NCI-H2171 treated with DMSO at 0.1 percent for 48 hours (cell line): Measurements from ENCODE around the gene MT1B.
"Not testable (repeated sequence)": the region's sequence is repeated elsewhere in the genome, so short reads cannot be mapped to it uniquely, and the experiment has no call there.

Source experiments
- DNase-seq: peaks from one replicate; lab custom pipeline; 2025; lab: John Stamatoyannopoulos, UW

Gene MT1B

GRCh38 chr16:56667581-56668571 is 16.2 kb downstream of the MT1B start, which contains the start of gene MT1G:
Gene MT1G, minus strand, starts transcription at chr16:56668065. Its CDS starts 72 bp downstream, at chr16:56667993.
- DNase-seq, result no peak

DNA sequence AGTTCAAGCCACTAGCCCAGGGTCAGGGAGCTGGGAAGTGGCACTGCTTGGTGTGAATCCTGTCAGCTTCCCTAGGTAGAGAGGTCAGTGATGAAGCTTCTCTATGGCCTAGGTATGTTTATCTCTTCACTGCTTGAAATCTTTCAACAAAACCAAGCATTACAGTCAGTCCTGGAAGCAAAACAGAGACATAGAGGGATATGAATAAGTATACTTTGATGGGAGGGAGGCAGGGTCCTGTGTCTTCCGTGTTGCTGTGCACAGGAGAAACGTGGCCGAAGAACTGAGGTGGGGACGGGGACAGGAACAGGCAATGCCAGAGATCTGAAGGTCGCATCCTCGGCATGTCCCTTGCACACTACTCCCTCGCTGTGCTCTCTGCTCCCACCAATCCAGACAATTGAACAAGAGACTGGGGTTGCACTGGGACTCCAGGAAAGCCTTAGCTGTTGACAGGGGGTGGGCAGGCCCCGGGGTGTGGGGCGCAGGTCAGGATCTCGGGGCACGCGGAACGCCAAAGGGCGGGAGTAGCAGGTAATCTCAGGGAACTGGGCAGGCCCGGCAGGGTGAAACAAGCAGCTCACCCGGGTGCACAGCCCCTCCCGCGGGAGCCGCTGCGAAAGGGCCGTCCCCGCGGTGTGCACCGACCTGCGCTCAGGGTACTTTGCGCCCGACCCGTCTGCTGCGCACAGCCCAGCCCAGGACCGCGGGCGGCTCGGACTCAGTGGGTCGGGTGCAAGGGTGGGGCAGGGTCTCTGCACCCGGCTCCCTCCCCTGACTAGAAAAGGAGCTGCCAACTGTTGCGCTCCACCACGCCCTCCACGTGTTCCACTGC is 17.5 kb downstream of the MT1B start, which contains the start of gene MT1H:
Gene MT1H (plus strand): TSS at position 810 of the 835 bp plus-strand sequence. CDS start 71 bp downstream, outside the sequence.
- no peak for DNase-seq

- DNase-seq, result no peak
Observed at GRCh38 chr16:56669840-56670619, 18.3 kb downstream of the MT1B start.

- no peak for DNase-seq
Observed at GRCh38 chr16:56670620-56670934, 18.9 kb downstream of the MT1B start.

DNA sequence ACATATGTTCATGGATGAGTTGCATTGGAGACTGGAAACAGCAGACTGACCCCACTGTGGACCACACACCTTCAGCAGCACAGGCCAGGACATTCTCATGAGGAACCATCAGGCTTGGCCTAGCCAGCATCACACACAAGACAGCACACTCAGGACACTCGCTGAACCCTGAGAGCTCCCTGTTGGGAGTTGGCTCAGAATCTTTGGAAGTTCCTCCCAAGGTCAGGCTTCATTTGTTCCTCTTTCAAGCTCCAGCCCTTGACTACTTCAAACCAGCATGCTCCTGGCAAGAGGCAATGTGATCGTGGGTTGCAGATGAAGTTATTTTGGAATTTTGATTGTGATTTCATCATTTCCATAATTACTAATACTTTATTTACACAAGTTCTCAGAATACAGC is 20.0 kb downstream of the MT1B start:
- not testable (repeated sequence) for DNase-seq

DNA sequence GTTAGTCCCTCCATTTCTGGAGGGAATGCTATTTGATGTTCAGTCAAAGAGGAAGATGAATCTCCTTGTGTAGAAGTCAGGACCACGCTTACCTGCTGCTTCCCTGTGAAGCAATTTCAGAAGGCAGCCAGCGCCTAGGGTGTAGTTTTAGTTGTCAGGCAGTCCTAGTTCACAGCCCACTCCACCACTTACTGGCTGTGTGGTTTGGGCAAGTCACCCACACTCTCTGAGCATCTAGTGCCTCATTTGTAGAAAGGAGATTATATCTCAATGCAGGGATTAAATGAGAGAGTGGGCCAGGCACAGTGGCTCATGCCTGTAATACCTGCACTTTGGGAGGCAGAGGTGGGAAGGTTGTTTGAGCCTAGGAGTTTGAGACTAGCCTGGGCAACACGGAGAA is 20.5 kb downstream of the MT1B start:
- DNase-seq, result not testable (repeated sequence)

GRCh38 chr16:56672761-56673536 is 21.3 kb downstream of the MT1B start:
- DNase-seq, result no peak

DNA sequence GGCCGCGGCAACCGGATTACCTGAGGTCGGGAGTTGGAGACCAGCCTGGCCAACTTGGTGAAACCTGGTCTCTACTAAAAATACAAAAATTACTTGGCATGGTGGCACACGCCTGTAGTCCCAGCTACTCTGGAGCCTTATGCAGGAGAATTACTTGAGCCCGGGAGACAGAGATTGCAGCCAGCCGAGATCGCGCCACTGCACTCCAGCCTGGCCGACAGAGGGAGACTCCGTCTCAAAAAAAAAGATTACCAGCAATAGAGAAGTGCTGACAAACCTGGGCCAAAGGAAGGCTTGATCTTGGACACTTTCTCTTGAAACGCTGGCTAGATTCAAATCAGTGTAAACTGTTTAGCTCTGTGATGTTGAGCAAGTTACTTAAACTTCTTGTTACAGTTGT is 22.2 kb downstream of the MT1B start:
- DNase-seq, result no peak

GRCh38 chr16:56674570-56674969 is 22.9 kb downstream of the MT1B start:
- not testable (repeated sequence) for DNase-seq

DNA sequence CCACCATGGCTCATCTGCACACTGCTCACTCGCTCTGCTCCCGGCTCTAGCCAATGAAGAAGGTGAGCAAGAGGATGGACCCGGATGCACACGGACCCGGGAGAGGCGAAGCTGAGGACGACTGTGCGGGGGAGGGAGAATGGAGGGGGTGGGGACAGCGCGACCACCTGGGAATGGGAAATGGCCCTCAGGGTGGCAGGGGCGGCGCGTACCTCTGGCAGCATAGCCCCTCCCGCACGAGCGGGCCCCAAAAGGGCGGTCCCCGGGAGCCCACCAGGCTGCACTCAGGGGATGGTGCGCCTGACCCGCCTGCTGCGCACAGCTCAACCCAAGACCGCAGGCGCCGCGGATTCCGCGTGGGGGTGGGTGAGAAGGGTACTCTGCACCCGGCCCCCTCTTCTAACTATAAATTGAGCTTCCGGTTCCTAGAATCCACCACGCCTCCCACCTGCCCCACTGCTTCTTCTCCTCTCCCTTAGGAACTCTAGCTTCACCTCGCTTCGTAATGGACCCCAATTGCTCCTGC is 24.1 kb downstream of the MT1B start:
- DNase-seq, result no peak

GRCh38 chr16:56677474-56677873 is 25.8 kb downstream of the MT1B start:
- DNase-seq, result no peak

DNA sequence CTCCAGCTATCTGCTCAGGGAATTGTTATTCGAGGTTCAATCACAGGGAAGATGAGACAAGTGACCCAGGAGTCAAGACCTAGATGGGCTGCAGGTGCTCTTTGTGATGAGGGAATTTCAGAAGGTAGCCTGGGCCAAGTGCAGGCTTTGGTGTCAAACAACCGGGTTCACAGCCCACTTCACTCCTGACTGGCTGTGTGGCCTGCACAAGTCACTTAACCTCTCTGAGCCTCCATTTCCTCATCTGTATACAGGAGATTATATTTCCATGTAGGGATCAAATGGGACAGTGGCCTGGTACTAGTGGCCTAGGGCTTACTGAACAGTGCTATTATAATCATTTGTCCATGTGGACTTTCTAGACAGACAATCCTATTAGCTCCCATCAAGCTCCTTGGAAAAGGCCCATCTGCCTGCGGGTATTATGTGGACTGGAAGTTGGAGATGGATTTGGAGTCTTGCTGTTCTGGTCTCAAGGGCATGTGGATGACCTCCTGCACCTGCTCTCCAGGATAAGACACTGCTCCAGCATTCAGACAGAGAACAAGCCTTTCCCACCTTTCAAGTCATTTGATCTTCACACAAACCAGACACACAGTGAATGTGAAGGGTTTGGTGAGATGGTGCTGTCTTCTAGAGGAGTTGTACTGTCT is 27.5 kb downstream of the MT1B start:
- DNase-seq, result no peak

- no peak for DNase-seq
Observed at GRCh38 chr16:56679818-56680217, 28.1 kb downstream of the MT1B start.

DNA sequence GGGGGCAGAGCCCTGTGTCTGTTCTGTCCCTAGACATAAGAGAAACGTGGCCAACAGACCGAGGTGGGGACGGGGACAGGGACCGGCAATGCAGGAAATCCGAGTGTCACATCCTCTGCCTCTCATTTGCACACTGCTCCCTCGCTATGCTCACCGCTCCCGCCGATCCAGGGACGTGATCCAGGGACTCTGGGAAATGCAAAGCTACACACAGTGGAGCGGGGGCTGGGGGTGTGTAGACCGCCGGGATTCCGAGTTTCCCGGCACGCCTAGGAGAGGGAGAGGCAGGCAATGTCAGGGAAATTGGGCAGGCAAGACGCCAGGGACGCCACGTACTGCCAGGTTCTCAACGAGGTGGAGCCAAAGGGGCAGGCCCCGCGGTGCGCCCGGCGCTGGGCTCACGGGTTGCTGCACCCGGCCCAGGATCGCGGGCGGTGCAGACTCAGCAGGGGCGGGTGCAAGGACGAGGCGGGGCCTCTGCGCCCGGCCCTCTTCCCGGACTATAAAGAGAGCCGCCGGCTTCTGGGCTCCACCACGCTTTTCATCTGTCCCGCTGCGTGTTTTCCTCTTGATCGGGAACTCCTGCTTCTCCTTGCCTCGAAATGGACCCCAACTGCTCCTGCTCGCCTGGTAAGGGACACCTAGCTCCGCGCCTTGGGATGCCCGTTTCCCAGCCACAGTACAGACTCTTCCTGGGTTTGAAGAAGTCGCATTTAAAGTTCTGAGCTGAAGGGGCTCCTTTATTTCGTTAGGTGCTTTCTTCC is 30.4 kb downstream of the MT1B start, which contains the start of gene MT1X:
Gene MT1X (plus strand): TSS at position 532 of the 764 bp plus-strand sequence. CDS start 71 bp downstream, at position 603.
- DNase-seq, result peak; percentile 89

DNA sequence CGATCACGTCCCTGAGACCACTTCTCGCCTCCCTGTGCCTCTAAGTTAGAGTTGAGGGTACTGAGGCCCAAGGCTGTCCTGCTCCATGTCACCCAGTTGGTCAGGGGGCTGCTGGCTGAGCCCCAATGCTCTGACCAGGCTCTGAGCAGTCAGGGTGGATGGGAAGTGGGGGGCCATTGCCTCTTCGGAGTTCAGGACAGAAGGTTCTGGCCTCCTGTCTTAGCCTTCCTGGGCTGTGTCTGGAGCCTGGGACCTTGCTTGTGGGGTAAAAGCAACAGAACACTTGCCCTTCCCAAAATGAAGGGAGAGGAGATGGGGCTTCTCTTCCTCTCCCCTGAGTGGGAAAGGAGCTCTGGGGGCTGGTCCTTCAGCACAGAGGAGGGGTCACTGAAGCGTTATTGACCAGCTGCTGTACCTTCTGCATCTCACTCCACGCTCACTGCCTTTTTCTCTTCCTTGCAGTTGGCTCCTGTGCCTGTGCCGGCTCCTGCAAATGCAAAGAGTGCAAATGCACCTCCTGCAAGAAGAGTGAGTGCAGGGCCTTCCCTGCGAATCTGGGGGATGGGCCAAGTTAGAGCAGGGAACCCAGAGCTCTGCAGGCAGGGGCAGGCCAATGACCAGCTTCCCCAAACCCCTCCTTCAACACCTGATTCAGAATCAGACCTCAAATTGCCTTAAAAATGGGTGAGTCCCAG is 31.2 kb downstream of the MT1B start:
- no peak for DNase-seq

DNA sequence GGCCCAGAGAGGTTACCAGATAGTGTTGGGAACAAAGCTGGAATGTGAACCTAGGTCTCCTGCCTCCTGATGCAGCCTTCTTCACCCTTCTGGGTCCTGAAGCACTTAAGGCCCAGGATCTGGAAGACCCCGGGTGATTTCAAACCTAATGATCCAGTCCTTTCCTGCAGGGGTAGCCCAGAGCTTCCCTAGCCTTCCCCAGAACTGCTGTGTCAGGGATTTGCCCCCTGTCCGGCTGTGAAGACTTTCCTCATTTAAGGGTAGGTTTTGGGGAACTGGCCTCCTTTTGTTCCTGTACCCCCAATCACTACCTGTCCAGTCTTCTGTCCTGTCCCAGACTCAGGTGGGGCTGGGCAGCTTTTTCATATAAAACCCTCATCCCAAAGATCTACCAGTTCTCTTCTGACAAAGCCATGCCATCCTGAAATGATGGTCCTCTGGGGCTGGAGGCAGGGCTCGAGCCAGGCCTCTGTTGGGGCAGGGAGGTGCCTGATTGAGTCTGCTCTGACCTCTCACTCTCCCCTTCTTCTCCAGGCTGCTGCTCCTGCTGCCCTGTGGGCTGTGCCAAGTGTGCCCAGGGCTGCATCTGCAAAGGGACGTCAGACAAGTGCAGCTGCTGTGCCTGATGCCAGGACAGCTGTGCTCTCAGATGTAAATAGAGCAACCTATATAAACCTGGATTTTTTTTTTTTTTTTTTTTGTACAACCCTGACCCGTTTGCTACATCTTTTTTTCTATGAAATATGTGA is 31.9 kb downstream of the MT1B start:
- peak; percentile 19 for DNase-seq

DNA sequence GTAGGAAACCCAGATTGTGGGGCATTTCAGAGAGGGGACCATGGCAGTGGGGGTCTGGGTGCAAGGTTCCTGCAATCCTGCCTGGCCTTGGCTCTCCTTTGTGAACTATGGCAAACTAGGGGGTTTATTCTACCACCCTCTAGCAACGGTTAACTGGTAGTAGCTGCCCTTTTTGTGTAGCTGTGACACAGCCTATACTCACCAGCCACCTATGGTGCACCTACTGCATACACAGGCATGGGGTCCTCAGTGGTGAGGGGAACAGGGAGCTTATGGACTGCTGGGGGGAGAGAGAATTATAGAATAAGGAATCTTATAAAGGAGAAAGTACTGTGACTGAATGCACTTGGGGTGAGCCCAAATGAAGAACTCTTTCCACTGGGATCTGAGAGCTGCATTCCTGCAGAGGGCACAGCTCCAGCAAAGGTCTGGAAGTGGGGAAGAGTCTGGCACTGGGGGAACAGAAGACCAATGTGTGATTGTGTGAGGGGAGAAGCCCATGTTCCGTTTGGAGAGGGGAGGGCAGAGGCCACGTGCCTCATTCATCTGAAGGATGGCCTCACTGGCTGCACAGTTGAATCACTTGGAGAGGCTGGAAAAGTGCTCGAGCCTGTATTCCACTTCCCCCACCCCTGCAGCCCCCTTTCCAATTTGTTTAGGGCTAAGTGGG is 32.7 kb downstream of the MT1B start:
- DNase-seq, result no peak
